K562 (cell line): ENCODE results near the gene PPP2R1B. TPM values are rescaled to one million over a fixed set of nuclear protein-coding genes. Genes with fewer than 3 reads are reported as not detected.
A peak's percentile ranks its signal among the peaks of the same experiment; 100 is the strongest.

Experiments used
- ATAC-seq: fragments of 200-7000 bp; cut with Tn5 transposase; 3 replicates; pipeline ENCODE4 v1.9.1; 2020; ENCODE audit warnings: moderate library complexity
- BruUV-seq: library from RNA; stranded (reverse); fragments of 400-500 nt; replicated peaks from 2 replicates; lab custom pipeline; 2021; lab: Mats Ljungman, UMichigan
- CTCF ChIA-PET: fragments of 300-600 bp; formaldehyde crosslinking; extraction: SDS; loops from one replicate; lab custom pipeline; 2021; ENCODE audit warnings: low intra/inter-chr PET ratio; lab: Yijun Ruan, JAX
- POLR2A ChIA-PET: fragments of 300-600, 350-650 bp; sonication (Branson Sonifier 250); formaldehyde crosslinking; extraction: SDS; loops from one replicate; lab custom pipeline; 2021; ENCODE audit warnings: antibody characterized with exemption, inconsistent platforms; lab: Yijun Ruan, JAX
- DNase-seq, 4 experiments: peaks; one replicate each; pipeline versions ENCODE4 v3.0.0 to v3.0.0-alpha.2; 2011 to 2018; ENCODE audit warnings: low spot score in 3 of 4, mixed read lengths in 3 of 4; ENCODE audit errors: extremely low read depth in 1 of 4
- FAIRE-seq: peaks from 2 replicates; lab custom pipeline; 2011; peaks lifted over from hg19 to GRCh38; lab: Jason Lieb, UNC
- H2AFZ ChIP-seq: 2 replicates; pipeline ENCODE4 v1.6.0; 2011; ENCODE audit warnings: low read depth, low read length, control low read depth, inconsistent platforms
- H3K27ac ChIP-seq: fragments of 200-600 bp; 3 replicates; pipeline ENCODE4 v1.8.0; 2011; ENCODE audit warnings: low read depth, mild to moderate bottlenecking, control low read depth, inconsistent platforms, low read length, moderate library complexity, mixed read lengths; ENCODE audit errors: extremely low read depth
- H3K27me3 ChIP-seq, 2 experiments: fragments of 300-600 bp in 1 of 2; 2 replicates in 1 of 2; 3 replicates in 1 of 2; pipeline versions ENCODE4 v1.6.0 to v1.8.0; 2011; ENCODE audit warnings: inconsistent platforms in 2 of 2, low read length in 2 of 2, mild to moderate bottlenecking in 1 of 2, mixed read lengths in 1 of 2, moderate library complexity in 1 of 2; ENCODE audit not compliant: control insufficient read depth in 2 of 2, insufficient read depth in 2 of 2
- H3K36me3 ChIP-seq: fragments of 300-600 bp; 3 replicates; pipeline ENCODE4 v1.8.0; 2011; ENCODE audit warnings: mild to moderate bottlenecking, low read length, inconsistent platforms; ENCODE audit not compliant: control insufficient read depth, insufficient read depth
- H3K4me1 ChIP-seq, 2 experiments: fragments of 200-600 bp in 1 of 2; replicated peaks in 1 of 2; 2 replicates in 1 of 2; 3 replicates in 1 of 2; pipeline versions ENCODE4 v1.5.1 to v1.8.0; 2011; ENCODE audit warnings: inconsistent platforms in 2 of 2, low read length in 2 of 2, mild to moderate bottlenecking in 1 of 2, mixed read lengths in 1 of 2, moderate library complexity in 1 of 2; ENCODE audit not compliant: control insufficient read depth in 2 of 2, insufficient read depth in 2 of 2
- H3K4me2 ChIP-seq: 2 replicates; pipeline ENCODE4 v1.6.1; 2011; ENCODE audit warnings: low read length, control low read depth, inconsistent platforms, mixed read lengths; ENCODE audit not compliant: insufficient read depth
- H3K4me3 ChIP-seq: fragments of 200-600 bp; sonication (generic), shearing (Covaris generic); 2 replicates; pipeline ENCODE4 v1.5.1; 2016; ENCODE audit warnings: control low read depth, inconsistent platforms
- H3K79me2 ChIP-seq: fragments of 200-600 bp; 3 replicates; pipeline ENCODE4 v1.8.0; 2011; ENCODE audit warnings: low read length, inconsistent platforms; ENCODE audit not compliant: control insufficient read depth, insufficient read depth
- H3K9ac ChIP-seq, 2 experiments: 2 replicates each; pipeline versions ENCODE4 v1.6.0 to v1.6.1; 2011; ENCODE audit warnings: low read depth in 2 of 2, low read length in 2 of 2, control low read depth in 1 of 2, inconsistent platforms in 1 of 2, mild to moderate bottlenecking in 1 of 2, mixed read lengths in 1 of 2; ENCODE audit not compliant: insufficient read depth in 1 of 2
- H3K9me1 ChIP-seq: one replicate; pipeline ENCODE4 v1.6.0; 2011; ENCODE audit warnings: inconsistent platforms, mild to moderate bottlenecking, low read length, moderate library complexity; ENCODE audit not compliant: control insufficient read depth, insufficient read depth
- H3K9me3 ChIP-seq: replicated peaks from 2 replicates; pipeline ENCODE4 v1.5.1; 2011; ENCODE audit warnings: low read depth, low read length, inconsistent platforms; ENCODE audit not compliant: control insufficient read depth, insufficient read depth
- H4K20me1 ChIP-seq: replicated peaks from 2 replicates; pipeline ENCODE4 v1.6.1; 2011; ENCODE audit warnings: low read length, inconsistent platforms, mixed read lengths; ENCODE audit not compliant: control insufficient read depth, insufficient read depth
- CCNT2 ChIP-seq: IDR thresholded peaks from 2 replicates; pipeline ENCODE4 v1.6.1; 2011; ENCODE audit warnings: borderline replicate concordance, low read depth, mild to moderate bottlenecking, moderate library complexity, mixed read lengths, low read length; ENCODE audit not compliant: insufficient read length; ENCODE audit errors: extremely low read depth
- ETV1 ChIP-seq: fragments of 450-650 bp; conservative IDR thresholded peaks from 2 replicates; pipeline ENCODE4 v1.6.1; 2016; ENCODE audit warnings: missing genetic modification characterization, control low read depth, low read depth, missing compliant biosample characterization
- JUNB ChIP-seq: fragments of 450-650 bp; formaldehyde crosslinking; conservative IDR thresholded peaks from 2 replicates; pipeline ENCODE4 v1.4.0; 2020; ENCODE audit warnings: mild to moderate bottlenecking
- KLF1 ChIP-seq: fragments of 450-650 bp; IDR thresholded peaks from 2 replicates; pipeline ENCODE4 v1.6.1; 2016; ENCODE audit warnings: missing genetic modification characterization, missing compliant biosample characterization
- RB1 ChIP-seq: fragments of 450-650 bp; IDR thresholded peaks from 2 replicates; pipeline ENCODE4 v1.6.1; 2017; ENCODE audit warnings: low read depth, mild to moderate bottlenecking
- RCOR1 ChIP-seq, 2 experiments: IDR thresholded peaks; 2 replicates each; pipeline ENCODE4 v1.6.1; 2012; ENCODE audit warnings: low read depth in 2 of 2, low read length in 2 of 2, borderline replicate concordance in 1 of 2, improper control_type of control experiment in 1 of 2
- ZNF165 ChIP-seq: fragments of 250-450 bp; sonication (Bioruptor Pico); IDR thresholded peaks from 2 replicates; pipeline ENCODE4 v1.4.0; 2020; ENCODE audit warnings: borderline replicate concordance
- ZNF830 ChIP-seq: fragments of 250-450 bp; sonication (Bioruptor Pico); IDR thresholded peaks from 2 replicates; pipeline ENCODE4 v1.5.0; 2021; ENCODE audit warnings: mild to moderate bottlenecking
- WGBS: fragments of 100-300 bp; shearing (Covaris generic); methylation state at CpG from one replicate; pipeline ENCODE4 v1.1.6; 2016; ENCODE audit warnings: low coverage, mixed read lengths; ENCODE audit not compliant: insufficient coverage; ENCODE audit errors: missing lambda C conversion rate; 5-methylcytosine and 5-hydroxymethylcytosine counted together
- in situ Hi-C: fragments of 300-500 bp; cut with MboI; formaldehyde crosslinking; loops from 4 replicates; pipeline ENCODE4 v1.15.0; 2018; ENCODE audit warnings: inconsistent platforms, mixed read lengths
- intact Hi-C: fragments of 100-400 bp; cut with micrococcal nuclease; formaldehyde crosslinking; loops from 2 replicates; pipeline ENCODE4 v1.14.2; 2022
- polyA plus RNA-seq, 8 experiments: library from polyadenylated mRNA; depleted of rRNA in 4 of 8; stranded (reverse) in 5 of 8; unstranded in 3 of 8; fragments of >200 nt; fragmentation: Nextera tagmentation in 2 of 8; fragmentation: Illumina TruSeq in 1 of 8; extraction: Ambion mirVana in 2 of 8; extraction: Trizol in 1 of 8; gene quantifications; 2 replicates each; pipeline versions ENCODE4 v1.2.1 to v1.2.3, GENCODE V29; 2011 to 2014; ENCODE audit warnings: inconsistent platforms in 1 of 8, missing spikeins in 1 of 8
- total RNA-seq, 7 experiments: library from RNA; depleted of rRNA in 6 of 7; stranded (reverse); fragments of >200 nt in 6 of 7; fragmentation: Illumina TruSeq in 2 of 7; extraction: Trizol in 2 of 7; gene quantifications; 2 replicates each; pipeline versions ENCODE4 v1.2.1 to v1.2.3, GENCODE V29; 2011 to 2021; ENCODE audit warnings: low replicate concordance in 1 of 7
- TF ChIP-seq, protein P1 (sequence below): sonication (generic); formaldehyde crosslinking; IDR thresholded peaks from 2 replicates; pipeline ENCODE4 v1.8.1; 2023; ENCODE audit warnings: mild to moderate bottlenecking, missing genetic modification reagents
- TF ChIP-seq, protein P2 (sequence below): fragments of 450-650 bp; IDR thresholded peaks from 2 replicates; pipeline ENCODE4 v1.7.1; 2018; ENCODE audit warnings: mild to moderate bottlenecking, low read depth; ENCODE audit not compliant: partially characterized antibody

PPP2R1B gene
- total and polyA plus RNA-seq, 9 of the 15 experiments (the other 6 are each of a cell fraction or from before 2014, with no cell fraction given): 24.6 to 68.5 (median 39.8) TPM

DNA sequence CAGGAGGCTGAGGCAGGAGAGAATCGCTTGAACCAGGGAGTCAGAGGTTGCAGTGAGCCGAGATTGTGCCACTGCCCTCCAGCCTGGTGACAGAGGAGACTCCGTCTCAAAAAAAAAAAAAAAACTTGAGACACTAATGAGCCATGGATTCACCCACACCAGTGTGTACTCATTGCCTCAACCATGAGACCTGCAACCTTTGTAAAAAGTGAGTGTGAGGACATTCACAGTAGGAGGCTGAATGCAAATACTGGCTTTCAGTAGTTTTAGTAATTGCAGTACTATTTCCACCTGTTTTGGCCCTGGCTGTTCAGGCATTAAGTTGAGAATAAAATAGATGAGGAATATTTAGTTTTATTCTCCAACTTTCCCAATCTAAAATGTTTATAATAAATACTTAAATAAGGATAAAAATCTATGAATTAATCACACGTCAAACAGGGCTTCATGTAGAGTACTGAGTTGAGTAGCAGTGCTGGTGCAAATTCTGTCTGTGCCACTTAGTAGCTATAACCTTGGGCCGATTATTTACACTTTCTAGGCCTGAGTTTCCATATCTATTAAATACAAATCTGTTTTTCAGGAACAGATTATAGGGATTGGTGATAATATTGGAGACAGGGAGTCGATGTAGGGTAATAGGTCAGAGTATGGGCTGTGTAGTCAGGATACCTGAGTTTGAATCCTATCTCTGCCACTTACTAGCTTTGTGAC is 72.8 kb downstream of the PPP2R1B start:
- Histone ChIP-seq H3K9me1 (no peaks in the 10 kb centered on the region), H4K20me1 (no peaks in the 10 kb centered on the region), H3K4me2 (no peak overlapping the region), H3K27ac (no peak overlapping the region), H3K4me3 (no peak overlapping the region), H3K36me3 (peaks cover 6% of the 10 kb centered on the region; the same call in 2 of the 3 replicates), H2AFZ (no peak overlapping the region), H3K9me3 (no peaks in the 10 kb centered on the region), H3K27me3 (no peaks in the 10 kb centered on the region)
- FAIRE-seq (peak; percentile 23), DNase-seq (no peak)
- ChIA-PET POLR2A (interaction anchor here (0.6 kb wide), 2 partner anchors 498 to 1754 kb away, joined by 3 read pairs; no protein-coding TSS in a partner anchor), CTCF (interaction anchor here (0.7 kb wide), 1 partner anchor 108 kb away, joined by 4 read pairs; no protein-coding TSS in a partner anchor)
- WGBS: 82% methylated on average over 5 of the region's 6 CpGs
- in situ Hi-C loops: no loop called here
- no TSS peak for BruUV-seq
- TF ChIP-seq ZNF830: no peak
- TF ChIP-seq CCNT2: no peak
- TF ChIP-seq KLF1 (tag): no peak
- TF ChIP-seq ETV1 (tag): no peak
- TF ChIP-seq, protein P1, sequence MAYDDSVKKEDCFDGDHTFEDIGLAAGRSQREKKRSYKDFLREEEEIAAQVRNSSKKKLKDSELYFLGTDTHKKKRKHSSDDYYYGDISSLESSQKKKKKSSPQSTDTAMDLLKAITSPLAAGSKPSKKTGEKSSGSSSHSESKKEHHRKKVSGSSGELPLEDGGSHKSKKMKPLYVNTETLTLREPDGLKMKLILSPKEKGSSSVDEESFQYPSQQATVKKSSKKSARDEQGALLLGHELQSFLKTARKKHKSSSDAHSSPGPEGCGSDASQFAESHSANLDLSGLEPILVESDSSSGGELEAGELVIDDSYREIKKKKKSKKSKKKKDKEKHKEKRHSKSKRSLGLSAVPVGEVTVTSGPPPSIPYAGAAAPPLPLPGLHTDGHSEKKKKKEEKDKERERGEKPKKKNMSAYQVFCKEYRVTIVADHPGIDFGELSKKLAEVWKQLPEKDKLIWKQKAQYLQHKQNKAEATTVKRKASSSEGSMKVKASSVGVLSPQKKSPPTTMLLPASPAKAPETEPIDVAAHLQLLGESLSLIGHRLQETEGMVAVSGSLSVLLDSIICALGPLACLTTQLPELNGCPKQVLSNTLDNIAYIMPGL (CRISPR knock-in tag): no peak
- TF ChIP-seq, protein P2, sequence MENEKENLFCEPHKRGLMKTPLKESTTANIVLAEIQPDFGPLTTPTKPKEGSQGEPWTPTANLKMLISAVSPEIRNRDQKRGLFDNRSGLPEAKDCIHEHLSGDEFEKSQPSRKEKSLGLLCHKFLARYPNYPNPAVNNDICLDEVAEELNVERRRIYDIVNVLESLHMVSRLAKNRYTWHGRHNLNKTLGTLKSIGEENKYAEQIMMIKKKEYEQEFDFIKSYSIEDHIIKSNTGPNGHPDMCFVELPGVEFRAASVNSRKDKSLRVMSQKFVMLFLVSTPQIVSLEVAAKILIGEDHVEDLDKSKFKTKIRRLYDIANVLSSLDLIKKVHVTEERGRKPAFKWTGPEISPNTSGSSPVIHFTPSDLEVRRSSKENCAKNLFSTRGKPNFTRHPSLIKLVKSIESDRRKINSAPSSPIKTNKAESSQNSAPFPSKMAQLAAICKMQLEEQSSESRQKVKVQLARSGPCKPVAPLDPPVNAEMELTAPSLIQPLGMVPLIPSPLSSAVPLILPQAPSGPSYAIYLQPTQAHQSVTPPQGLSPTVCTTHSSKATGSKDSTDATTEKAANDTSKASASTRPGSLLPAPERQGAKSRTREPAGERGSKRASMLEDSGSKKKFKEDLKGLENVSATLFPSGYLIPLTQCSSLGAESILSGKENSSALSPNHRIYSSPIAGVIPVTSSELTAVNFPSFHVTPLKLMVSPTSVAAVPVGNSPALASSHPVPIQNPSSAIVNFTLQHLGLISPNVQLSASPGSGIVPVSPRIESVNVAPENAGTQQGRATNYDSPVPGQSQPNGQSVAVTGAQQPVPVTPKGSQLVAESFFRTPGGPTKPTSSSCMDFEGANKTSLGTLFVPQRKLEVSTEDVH: no peak
- no peak for TF ChIP-seq ZNF165
- TF ChIP-seq JUNB: no peak
- no peak for TF ChIP-seq RB1
- TF ChIP-seq RCOR1 (IDR thresholded peaks at IDR 0.05; ENCODE audit: borderline replicate concordance in 1 of 2, low read depth in 2 of 2, low read length in 2 of 2): no peak
- TF ChIP-seq, all 486 proteins: peak for 0
- intact Hi-C loops: no loop called here
- H3K79me2 ChIP-seq: peaks cover 3% of the 10 kb centered on the region; the same call in 1 of the 3 replicates
- no peak overlapping the region for H3K9ac ChIP-seq
- peak; percentile 10; the same call in 1 of the 3 replicates for ATAC-seq
- peaks cover 12 to 25% of the 10 kb centered on the region in 2 experiments; a peak in 4 of 5 replicates for H3K4me1 ChIP-seq
